DMS114 treated with DMSO at 0.1 percent for 48 hours (cell line): ENCODE data around the gene CALN1.

Experiments
- DNase-seq: peaks from one replicate; lab custom pipeline; 2025; ENCODE audit not compliant: unreplicated experiment; lab: John Stamatoyannopoulos, UW

Gene CALN1

GRCh38 chr7:72196176-72196575 is 216.0 kb downstream of the CALN1 start:
- DNase-seq = no peak

GRCh38 chr7:72190919-72191318 is 221.2 kb downstream of the CALN1 start:
- DNase-seq = no peak

DNA sequence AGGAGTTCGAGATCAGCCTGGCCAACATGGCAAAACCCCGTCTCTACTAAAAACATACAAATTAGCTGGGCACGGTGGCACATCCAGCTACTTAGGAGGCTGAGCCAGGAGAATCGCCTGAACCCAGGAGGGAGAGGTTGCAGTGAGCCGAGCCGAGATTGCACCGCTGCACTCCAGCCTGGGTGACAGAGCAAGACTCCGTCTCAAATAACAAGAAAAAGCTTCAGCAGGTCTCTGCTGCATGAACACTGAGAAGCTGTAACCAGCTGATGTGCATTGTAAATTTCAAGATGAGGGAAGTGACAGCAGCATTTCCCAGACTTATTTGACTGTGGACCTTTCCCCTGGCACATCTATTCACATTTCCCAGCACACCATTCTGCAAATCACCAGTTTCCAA is 222.0 kb downstream of the CALN1 start:
- DNase-seq = no peak

GRCh38 chr7:72187179-72187578 is 225.0 kb downstream of the CALN1 start:
- DNase-seq = no peak

- no peak for DNase-seq
Observed at GRCh38 chr7:72183835-72184234, 228.3 kb downstream of the CALN1 start.

DNA sequence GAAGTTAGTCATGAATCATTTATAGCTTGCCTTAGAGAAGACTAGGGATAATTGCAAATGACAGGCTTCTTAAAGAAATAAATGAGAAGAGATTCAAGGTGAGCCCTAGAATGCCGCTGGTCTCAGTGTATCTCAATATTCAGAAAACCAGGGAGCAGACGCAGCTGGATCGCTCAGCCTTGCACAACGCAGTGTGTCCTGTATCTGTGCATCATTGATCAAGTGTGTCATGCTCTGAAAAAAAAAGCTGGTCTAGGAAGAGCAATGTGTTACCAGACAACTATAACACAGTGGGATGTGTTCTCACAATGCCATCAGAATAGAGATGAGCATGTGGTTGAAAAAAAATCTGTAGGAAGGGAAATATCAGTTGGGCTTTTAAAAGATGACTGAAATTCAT is 230.1 kb downstream of the CALN1 start:
- DNase-seq = no peak

- no peak for DNase-seq
Observed at GRCh38 chr7:72176875-72177274, 235.3 kb downstream of the CALN1 start.

GRCh38 chr7:72170475-72170874 is 241.7 kb downstream of the CALN1 start:
- no peak for DNase-seq

- no peak for DNase-seq
Observed at GRCh38 chr7:72163271-72163670, 248.9 kb downstream of the CALN1 start.

DNA sequence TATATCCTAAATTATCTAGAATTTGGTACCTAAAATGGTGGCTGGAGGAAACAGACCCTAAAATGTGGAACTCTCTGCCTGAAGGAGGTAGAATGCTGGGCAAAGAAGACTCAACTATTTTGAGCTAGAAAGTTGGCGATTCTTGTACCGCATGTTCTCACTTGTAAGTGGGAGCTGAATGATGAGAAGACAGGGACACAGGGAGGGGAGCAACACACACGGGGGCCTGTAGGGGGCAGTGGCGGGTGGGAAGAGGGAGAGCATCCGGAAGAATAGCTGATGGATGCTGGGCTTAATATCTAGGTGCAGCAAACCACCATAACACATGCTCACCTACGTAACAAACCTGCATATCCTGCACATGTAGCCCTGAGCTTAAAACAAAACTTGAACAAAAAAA is 250.6 kb downstream of the CALN1 start:
- no peak for DNase-seq

DNA sequence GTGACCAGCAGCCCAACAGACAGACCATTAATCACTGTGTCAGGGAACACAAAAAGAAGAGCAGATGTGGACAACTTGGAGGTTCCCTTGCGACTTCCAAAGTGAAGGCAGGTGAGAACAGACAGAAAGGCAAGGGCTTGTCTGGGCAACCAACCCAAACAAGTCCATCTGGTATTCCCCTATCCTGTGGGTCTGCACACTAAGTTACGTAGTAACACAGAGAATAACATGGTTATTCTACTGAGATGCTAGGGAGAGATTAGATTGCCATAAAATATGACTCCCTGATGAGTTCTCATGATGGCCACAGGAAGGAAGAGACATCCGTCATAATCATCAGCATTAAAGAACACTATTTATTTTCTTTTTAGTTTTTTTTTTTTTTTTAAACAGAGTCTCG is 252.2 kb downstream of the CALN1 start:
- DNase-seq = no peak

GRCh38 chr7:72156671-72157070 is 255.5 kb downstream of the CALN1 start:
- DNase-seq = no peak

DNA sequence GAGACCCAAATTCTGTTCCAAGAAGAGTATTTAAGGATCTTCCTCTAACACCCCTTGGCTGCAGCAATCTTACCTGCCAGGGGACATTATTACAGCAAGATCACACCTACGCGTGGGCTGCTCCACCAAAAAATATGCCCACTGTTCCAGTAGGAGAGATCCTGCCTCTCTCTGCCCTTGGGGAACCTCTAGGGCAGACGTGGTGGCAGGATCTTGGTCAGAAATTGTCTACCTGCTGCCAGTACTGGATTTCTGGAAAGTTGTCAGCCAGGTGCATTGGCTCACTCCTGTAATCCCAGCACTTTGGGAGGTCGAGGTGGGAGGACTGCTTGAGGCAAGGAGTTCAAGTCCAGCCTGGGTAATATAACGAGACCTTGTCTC is 259.0 kb downstream of the CALN1 start:
- DNase-seq = no peak

- no peak for DNase-seq
Observed at GRCh38 chr7:72152161-72153131, 259.7 kb downstream of the CALN1 start.

GRCh38 chr7:72140566-72140965 is 271.6 kb downstream of the CALN1 start:
- DNase-seq = no peak

- DNase-seq = no peak
Observed at GRCh38 chr7:72127136-72127535, 285.0 kb downstream of the CALN1 start.

DNA sequence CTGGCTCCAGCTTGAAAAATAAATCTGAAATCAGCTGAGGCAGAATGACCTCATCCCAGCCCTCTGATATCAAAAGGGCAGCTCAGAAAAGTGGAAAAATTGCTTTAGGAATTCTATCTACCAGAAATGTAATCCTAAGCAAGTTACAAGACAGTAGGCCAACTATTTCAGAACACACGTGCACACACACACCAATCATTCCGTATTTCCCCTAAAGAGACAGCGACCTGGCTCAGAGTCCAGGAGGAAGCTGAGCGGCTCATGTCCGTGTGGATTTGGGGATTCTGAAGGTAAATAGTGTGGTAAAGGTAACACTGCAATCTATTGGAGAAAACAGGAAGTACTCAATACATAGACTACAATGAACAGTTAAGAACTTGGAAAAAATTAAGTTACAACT is 288.2 kb downstream of the CALN1 start:
- DNase-seq = no peak

DNA sequence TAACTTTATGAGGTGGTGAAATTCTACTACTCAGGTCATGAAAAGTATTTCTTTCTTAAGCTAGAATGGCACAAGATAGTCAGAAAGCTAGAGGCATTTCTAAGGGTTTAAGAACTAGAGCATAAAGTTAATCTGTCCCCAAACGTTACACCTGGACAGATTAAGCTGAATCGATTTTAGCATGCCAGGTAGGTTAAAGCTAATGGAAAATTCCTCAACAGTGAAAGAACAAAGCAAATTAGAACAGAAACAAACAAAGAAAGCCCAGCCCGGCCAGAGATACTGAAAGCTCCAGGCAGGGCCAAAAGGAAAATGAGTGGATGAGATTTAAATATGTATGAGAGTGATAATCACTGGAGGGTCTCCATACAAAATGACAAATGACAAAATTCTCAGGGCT is 293.8 kb downstream of the CALN1 start:
- no peak for DNase-seq

DNA sequence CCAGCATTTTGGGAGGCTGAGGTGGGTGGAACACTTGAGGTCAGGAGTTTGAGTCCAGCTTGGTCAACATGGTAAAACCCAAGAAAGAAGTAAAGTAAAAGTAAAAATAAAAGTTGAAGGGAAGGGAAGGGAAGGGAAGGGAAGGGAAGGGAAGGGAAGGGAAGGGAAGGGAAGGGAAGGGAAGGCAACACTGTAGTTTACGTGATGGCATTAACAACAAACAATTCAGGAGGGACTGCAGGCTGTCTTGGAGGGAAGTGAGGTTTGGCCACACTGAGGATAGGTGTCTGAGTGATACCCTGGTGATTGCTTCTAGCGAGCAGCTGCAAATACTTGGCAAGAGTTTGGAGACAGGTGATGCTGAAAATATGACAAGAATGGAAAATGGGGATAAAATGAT is 298.0 kb downstream of the CALN1 start:
- DNase-seq = no peak

DNA sequence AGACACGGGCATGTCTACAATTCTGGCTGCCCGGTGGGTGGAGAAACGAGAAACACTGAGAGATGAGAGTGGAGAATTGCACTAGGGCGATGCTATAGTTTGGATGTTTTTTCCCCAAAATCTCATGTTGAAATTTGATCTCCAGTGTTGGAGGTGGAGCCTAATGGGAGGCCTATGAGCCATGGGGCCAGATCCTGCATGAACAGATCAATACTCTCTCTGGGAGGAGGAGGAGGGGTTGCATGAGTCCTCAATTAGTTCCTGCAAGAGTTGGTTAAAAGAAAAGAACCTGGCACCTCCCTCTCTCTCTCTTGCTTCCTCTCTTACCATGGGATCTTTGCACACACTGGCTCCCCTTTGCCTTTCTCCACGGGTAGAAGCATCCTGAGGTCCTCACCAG is 299.1 kb downstream of the CALN1 start:
- no peak for DNase-seq

DNA sequence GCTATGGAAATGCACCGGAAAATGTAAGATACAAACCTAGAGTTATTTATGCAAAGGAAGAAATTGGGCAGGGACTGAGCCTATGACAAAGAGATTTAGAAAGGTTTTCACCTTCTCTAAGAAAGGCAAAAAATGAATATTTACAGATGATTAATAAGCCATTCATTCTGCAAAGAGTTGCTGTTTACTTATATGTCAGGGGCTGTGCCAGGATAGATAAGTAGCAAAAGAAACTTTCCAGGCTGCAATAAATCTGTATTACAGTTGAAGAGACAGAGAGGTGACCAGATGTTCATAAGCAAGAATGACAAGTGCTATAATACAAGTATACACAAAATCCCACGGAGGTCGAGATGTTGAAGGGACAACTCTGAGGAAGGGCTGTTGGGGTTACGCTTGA is 299.6 kb downstream of the CALN1 start:
- DNase-seq = no peak

DNA sequence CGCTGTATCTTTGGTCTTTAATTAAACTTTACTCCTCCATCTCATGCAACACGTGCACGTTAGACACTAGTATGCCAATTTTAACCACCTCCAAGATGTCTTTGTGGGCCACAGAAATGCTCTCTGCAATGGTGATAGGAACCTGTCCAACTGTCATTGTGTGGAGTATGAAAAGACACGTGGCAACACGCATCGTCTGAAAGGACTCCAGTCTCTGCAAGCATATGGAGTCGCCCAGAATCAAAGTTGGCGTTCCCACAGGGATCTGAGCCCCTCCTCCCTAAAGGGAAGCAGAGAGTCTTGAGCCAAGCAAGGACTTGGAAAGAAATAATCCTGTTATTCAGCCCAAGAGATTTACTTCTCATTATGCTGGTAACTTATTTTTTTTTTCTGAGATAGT is 301.1 kb downstream of the CALN1 start:
- no peak for DNase-seq

DNA sequence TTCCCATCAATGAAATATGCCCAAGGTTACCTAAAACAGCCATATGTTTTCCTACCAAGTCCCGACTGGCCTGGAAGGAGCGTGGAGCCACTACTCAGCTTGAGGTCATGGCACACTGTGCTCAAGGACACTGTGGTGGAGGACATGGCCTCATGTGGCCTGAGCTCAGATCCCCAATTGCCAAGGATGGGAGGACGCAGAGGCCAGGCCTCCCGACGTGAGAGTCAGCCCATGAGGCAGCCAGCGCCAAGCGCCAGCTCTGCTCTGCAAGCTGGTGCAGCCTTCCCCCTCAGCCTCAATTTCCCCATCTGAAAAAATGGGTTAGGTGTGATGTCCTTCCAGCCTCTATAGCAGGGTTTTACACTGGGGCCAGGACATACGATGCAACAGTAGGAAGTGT is 302.6 kb downstream of the CALN1 start:
- DNase-seq = no peak
